Activated CD4-positive, CD25-positive, alpha-beta regulatory T cell treated with anti-CD3 and anti-CD28 coated beads, Interleukin-2, amount 50 U/mL, for 72 hours (primary cell): ENCODE measurements around the gene USP25.

ENCODE experiments used
- DNase-seq: peaks from one replicate; pipeline ENCODE4 v3.0.0; 2021

The USP25 gene

DNA sequence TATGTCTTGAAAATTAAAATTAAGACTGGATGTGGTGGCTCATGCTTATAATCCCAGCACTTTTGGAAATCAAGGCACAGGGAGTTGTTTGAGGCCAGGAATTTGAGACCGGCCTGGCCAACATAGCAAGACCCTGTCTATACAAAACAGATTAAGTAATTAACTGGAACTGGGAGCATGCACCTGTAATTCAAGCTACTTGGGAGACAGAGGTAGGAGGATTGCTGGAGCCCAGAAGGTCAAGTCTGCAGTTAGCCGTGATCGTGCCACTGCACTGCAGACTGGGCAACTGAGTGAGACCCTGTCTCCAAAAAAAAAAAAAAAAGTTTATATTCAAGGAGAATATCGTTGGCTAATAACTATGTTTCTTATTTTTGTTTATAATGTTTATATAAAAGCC lies 139.2 kb downstream of the USP25 start:
- DNase-seq, result no peak

DNA sequence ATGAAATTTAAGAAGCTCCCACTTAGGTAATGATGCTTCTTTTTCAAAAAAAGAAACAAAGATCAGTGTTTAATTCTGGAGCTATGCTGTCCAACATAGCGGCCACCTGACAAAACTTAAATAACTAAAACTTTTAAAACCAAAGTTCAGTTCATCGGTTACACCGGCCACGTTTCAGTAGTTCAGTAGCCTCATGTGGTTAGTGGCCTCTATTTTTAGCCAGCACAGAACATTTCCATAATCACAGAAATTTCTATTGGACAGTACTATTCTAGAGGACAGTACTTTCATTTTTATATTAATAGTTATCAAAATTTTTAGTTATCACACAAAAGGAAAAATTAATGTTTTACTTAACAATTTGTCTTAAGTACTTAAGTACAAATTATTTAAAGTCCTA lies 141.0 kb downstream of the USP25 start:
- DNase-seq, result no peak

DNA sequence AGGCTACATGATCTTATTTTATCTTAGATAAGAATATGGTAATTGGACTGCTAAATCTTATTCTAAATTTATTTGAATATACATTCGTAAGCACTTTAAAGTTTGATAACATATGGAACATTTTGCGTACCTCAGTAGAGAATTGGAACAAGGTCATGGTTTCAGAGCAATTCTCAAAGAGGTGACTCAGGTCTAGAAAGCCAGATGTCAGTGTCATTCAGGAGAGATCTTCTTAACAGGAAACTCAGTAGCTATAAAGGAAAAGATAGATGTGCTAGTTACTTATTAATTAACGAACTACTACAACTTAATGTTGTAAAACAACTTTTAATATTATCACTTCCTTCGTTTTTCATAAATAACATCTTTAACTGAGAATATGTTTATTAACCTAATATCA lies 142.5 kb downstream of the USP25 start:
- no peak for DNase-seq

DNA sequence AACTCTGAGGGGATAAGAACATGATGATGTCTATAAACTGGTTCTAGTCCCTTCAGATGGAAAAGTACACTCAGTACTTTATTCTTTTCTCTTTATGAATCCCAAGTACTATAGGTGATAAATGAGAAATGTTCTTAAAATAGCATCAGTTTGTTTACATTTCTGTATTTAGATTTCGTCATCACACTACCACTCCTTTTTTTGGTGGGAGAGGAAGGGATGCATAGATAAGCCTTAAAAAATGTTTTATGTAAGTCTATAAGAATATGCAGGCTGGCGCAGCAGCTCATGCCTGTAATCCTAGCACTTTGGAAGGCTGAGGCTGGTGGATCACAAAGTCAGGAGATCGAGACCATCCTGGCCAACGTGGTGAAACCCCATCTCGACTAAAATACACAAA lies 144.8 kb downstream of the USP25 start:
- DNase-seq, result no peak

GRCh38 chr21:15875286-15875685 lies 145.5 kb downstream of the USP25 start:
- no peak for DNase-seq

- no peak for DNase-seq
These were observed 164.1 kb downstream of the USP25 start for GRCh38 chr21:15893902-15894301.

GRCh38 chr21:15894596-15894995 lies 164.8 kb downstream of the USP25 start:
- no peak for DNase-seq

GRCh38 chr21:15895142-15896106 lies 165.6 kb downstream of the USP25 start:
- DNase-seq, result no peak

DNA sequence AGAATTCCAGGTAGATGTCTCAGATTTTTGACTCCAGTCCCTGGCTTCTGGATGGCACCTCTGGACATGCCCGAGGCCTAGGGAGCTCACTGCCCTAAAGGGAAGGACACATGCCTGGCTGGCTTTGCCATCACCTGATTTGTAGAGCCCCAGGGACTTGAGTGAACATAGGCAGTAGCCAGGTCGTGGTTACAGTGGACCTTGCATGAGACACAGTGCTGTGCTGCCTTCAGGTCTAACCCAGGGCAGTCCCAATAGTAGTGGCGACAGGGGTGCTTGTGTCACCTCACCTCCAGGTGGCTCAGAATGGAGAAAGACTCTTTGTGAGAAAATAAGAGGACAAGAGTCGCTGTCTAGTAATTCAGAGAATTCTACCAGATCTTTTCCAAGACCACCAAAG lies 166.7 kb downstream of the USP25 start:
- no peak for DNase-seq

- no peak for DNase-seq
These were observed 174.6 kb downstream of the USP25 start for GRCh38 chr21:15904389-15904788.

- no peak for DNase-seq
These were observed 178.4 kb downstream of the USP25 start for GRCh38 chr21:15908187-15908586.

GRCh38 chr21:15928196-15928595 lies 198.4 kb downstream of the USP25 start:
- DNase-seq, result no peak

GRCh38 chr21:15928686-15929425 lies 199.1 kb downstream of the USP25 start:
- no peak for DNase-seq

GRCh38 chr21:15929536-15929935 lies 199.8 kb downstream of the USP25 start:
- no peak for DNase-seq
